Neural cell (in vitro differentiated cells): ENCODE measurements around the gene CLIP4.
"Not testable (repeated sequence)": the region's sequence is repeated elsewhere in the genome, so short reads cannot be mapped to it uniquely, and the experiment has no call there.

Source experiments
- EP300 ChIP-seq: fragments of 450-650 bp; conservative IDR thresholded peaks from 2 replicates; pipeline ENCODE4 v1.6.1; 2014; ENCODE audit warnings: antibody characterized with exemption, mild to moderate bottlenecking, moderate library complexity; ENCODE audit not compliant: poor library complexity, severe bottlenecking
- EZH2 ChIP-seq: fragments of 200-600, 300-800 bp; shearing (Covaris generic), sonication (generic); IDR thresholded peaks from 2 replicates; pipeline ENCODE4 v1.6.1; 2014; ENCODE audit warnings: antibody characterized with exemption, low read length, borderline replicate concordance, mild to moderate bottlenecking; ENCODE audit not compliant: insufficient read depth, poor library complexity, severe bottlenecking
- MXI1 ChIP-seq: fragments of 450-650 bp; conservative IDR thresholded peaks from 2 replicates; pipeline ENCODE4 v1.6.1; 2014; ENCODE audit warnings: antibody characterized with exemption, mild to moderate bottlenecking; ENCODE audit not compliant: poor library complexity, severe bottlenecking
- POLR2AphosphoS5 ChIP-seq: IDR thresholded peaks from 2 replicates; pipeline ENCODE4 v1.6.1; 2012
- RAD21 ChIP-seq: fragments of 450-650 bp; conservative IDR thresholded peaks from 2 replicates; pipeline ENCODE4 v1.6.1; 2014; ENCODE audit warnings: antibody characterized with exemption, mild to moderate bottlenecking, moderate library complexity
- SMC3 ChIP-seq: fragments of 450-650 bp; conservative IDR thresholded peaks from 2 replicates; pipeline ENCODE4 v1.6.1; 2014; ENCODE audit warnings: antibody characterized with exemption, mild to moderate bottlenecking, moderate library complexity; ENCODE audit not compliant: poor library complexity
- TF ChIP-seq, protein P1 (sequence below): fragments of 450-650 bp; IDR thresholded peaks from 2 replicates; pipeline ENCODE4 v1.5.1; 2014; ENCODE audit warnings: antibody characterized with exemption, mild to moderate bottlenecking, moderate library complexity; ENCODE audit not compliant: poor library complexity, severe bottlenecking
- TF ChIP-seq, protein P2 (sequence below): IDR thresholded peaks from 2 replicates; pipeline ENCODE4 v1.6.1; 2012; ENCODE audit warnings: borderline replicate concordance

DNA sequence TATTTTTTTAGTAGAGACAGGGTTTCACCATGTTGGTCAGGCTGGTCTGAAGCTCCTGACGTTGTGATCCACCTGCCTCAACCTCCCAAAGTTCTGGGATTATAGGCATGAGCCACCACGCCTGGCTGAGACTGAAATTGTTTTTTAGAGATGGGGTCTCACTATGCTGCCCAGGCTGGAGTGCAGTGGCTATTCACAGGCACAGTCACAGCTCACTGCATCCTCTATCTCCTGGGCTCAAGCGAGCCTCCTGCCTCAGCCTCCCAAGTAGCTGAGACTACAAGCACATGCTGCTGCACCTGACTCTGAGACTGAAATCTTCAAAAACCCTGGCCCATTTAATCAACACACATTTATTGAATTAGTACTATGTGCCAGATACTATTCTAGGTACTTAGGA, 7.7 kb upstream of the CLIP4 start:
- TF ChIP-seq MXI1, EZH2, EP300, POLR2AphosphoS5, RAD21, SMC3: not testable (repeated sequence)
- TF ChIP-seq, protein P1, sequence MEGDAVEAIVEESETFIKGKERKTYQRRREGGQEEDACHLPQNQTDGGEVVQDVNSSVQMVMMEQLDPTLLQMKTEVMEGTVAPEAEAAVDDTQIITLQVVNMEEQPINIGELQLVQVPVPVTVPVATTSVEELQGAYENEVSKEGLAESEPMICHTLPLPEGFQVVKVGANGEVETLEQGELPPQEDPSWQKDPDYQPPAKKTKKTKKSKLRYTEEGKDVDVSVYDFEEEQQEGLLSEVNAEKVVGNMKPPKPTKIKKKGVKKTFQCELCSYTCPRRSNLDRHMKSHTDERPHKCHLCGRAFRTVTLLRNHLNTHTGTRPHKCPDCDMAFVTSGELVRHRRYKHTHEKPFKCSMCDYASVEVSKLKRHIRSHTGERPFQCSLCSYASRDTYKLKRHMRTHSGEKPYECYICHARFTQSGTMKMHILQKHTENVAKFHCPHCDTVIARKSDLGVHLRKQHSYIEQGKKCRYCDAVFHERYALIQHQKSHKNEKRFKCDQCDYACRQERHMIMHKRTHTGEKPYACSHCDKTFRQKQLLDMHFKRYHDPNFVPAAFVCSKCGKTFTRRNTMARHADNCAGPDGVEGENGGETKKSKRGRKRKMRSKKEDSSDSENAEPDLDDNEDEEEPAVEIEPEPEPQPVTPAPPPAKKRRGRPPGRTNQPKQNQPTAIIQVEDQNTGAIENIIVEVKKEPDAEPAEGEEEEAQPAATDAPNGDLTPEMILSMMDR: not testable (repeated sequence)
- TF ChIP-seq, protein P2, sequence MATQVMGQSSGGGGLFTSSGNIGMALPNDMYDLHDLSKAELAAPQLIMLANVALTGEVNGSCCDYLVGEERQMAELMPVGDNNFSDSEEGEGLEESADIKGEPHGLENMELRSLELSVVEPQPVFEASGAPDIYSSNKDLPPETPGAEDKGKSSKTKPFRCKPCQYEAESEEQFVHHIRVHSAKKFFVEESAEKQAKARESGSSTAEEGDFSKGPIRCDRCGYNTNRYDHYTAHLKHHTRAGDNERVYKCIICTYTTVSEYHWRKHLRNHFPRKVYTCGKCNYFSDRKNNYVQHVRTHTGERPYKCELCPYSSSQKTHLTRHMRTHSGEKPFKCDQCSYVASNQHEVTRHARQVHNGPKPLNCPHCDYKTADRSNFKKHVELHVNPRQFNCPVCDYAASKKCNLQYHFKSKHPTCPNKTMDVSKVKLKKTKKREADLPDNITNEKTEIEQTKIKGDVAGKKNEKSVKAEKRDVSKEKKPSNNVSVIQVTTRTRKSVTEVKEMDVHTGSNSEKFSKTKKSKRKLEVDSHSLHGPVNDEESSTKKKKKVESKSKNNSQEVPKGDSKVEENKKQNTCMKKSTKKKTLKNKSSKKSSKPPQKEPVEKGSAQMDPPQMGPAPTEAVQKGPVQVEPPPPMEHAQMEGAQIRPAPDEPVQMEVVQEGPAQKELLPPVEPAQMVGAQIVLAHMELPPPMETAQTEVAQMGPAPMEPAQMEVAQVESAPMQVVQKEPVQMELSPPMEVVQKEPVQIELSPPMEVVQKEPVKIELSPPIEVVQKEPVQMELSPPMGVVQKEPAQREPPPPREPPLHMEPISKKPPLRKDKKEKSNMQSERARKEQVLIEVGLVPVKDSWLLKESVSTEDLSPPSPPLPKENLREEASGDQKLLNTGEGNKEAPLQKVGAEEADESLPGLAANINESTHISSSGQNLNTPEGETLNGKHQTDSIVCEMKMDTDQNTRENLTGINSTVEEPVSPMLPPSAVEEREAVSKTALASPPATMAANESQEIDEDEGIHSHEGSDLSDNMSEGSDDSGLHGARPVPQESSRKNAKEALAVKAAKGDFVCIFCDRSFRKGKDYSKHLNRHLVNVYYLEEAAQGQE: not testable (repeated sequence)
